ENCODE results near the gene MOB1B. TPM values are rescaled to one million over a fixed set of nuclear protein-coding genes. Genes with fewer than 3 reads are reported as not detected.

MOB1B gene
- total and polyA plus RNA-seq, 2 of the 13 experiments (the other 11 are each of a cell fraction or from before 2014, with no cell fraction given), result 3.9 to 4.0 TPM

GRCh38 chr4:70993181-70994068 lies 91.3 kb downstream of the MOB1B start, which contains the start of gene DCK (continued):
- TF ChIP-seq ZHX2 (IDR thresholded peaks at IDR 0.05; ENCODE audit: low read depth), result no peak
- no peak for TF ChIP-seq ZHX2 (CRISPR knock-in tag; IDR thresholded peaks at IDR 0.05; ENCODE audit: borderline replicate concordance)
- peak; percentile 82 for TF ChIP-seq SPEN (CRISPR knock-in tag; IDR thresholded peaks at IDR 0.05; ENCODE audit: low read depth)
- TF ChIP-seq FOXO1 (CRISPR knock-in tag; IDR thresholded peaks at IDR 0.05), result peak; percentile 46; the same call in 1 of the 2 replicates
- TF ChIP-seq ZNF75D (CRISPR knock-in tag; IDR thresholded peaks at IDR 0.05; ENCODE audit: borderline replicate concordance), result no peak
- peak; percentile 93 for TF ChIP-seq THAP7 (CRISPR knock-in tag; IDR thresholded peaks at IDR 0.05)
- TF ChIP-seq ZFP62 (CRISPR knock-in tag; IDR thresholded peaks at IDR 0.05), result no peak
- no peak for TF ChIP-seq XBP1 (CRISPR knock-in tag; IDR thresholded peaks at IDR 0.05)
- no peak for TF ChIP-seq TCF12 (IDR thresholded peaks at IDR 0.05)
- peak; percentile 56; the same call in 1 of the 2 replicates for TF ChIP-seq TCF12 (CRISPR knock-in tag; IDR thresholded peaks at IDR 0.05)
- TF ChIP-seq SAP130 (CRISPR knock-in tag; IDR thresholded peaks at IDR 0.05; ENCODE audit: low read depth), result peak; percentile 97
- no peak for TF ChIP-seq ZNF138 (CRISPR knock-in tag; IDR thresholded peaks at IDR 0.05; ENCODE audit: low read depth)
- TF ChIP-seq GATA4 (IDR thresholded peaks at IDR 0.05; ENCODE audit: borderline replicate concordance, low read depth), result no peak; the same call in 1 of the 2 replicates
- no peak for TF ChIP-seq ZFP37 (CRISPR knock-in tag; IDR thresholded peaks at IDR 0.05; ENCODE audit: borderline replicate concordance)
- peak; percentile 21; the same call in 1 of the 2 replicates for TF ChIP-seq ATF3 (CRISPR knock-in tag; IDR thresholded peaks at IDR 0.05)
- TF ChIP-seq FOXA3 (CRISPR knock-in tag; IDR thresholded peaks at IDR 0.05), result 0 out of 2 replicates have a peak, but pooled peaks have one; percentile 12
- no peak for TF ChIP-seq ZNF766 (CRISPR knock-in tag; IDR thresholded peaks at IDR 0.05; ENCODE audit: borderline replicate concordance)
- peak; percentile 28; the same call in 1 of the 2 replicates for TF ChIP-seq ZNF614 (CRISPR knock-in tag; IDR thresholded peaks at IDR 0.05; ENCODE audit: borderline replicate concordance)
- peak; percentile 65 for TF ChIP-seq ZNF598 (CRISPR knock-in tag; IDR thresholded peaks at IDR 0.05; ENCODE audit: borderline replicate concordance)
